SU-DHL-6 (cell line): ENCODE measurements around the gene NSUN7.

Source experiments
- EZH2phosphoT487 ChIP-seq: fragments of 200-600 bp; sonication (generic), shearing (Covaris generic); conservative IDR thresholded peaks from 2 replicates; pipeline ENCODE4 v1.6.1; 2018; ENCODE audit warnings: mild to moderate bottlenecking, antibody characterized with exemption, low read length, moderate library complexity, mixed read lengths
- TF ChIP-seq, protein P1 (sequence below): fragments of 200-600 bp; sonication (generic); IDR thresholded peaks from one replicate; pipeline ENCODE4 v1.5.1; 2017; ENCODE audit warnings: antibody characterized with exemption, mild to moderate bottlenecking, low read length, moderate library complexity; ENCODE audit not compliant: insufficient read depth, poor library complexity, severe bottlenecking

DNA sequence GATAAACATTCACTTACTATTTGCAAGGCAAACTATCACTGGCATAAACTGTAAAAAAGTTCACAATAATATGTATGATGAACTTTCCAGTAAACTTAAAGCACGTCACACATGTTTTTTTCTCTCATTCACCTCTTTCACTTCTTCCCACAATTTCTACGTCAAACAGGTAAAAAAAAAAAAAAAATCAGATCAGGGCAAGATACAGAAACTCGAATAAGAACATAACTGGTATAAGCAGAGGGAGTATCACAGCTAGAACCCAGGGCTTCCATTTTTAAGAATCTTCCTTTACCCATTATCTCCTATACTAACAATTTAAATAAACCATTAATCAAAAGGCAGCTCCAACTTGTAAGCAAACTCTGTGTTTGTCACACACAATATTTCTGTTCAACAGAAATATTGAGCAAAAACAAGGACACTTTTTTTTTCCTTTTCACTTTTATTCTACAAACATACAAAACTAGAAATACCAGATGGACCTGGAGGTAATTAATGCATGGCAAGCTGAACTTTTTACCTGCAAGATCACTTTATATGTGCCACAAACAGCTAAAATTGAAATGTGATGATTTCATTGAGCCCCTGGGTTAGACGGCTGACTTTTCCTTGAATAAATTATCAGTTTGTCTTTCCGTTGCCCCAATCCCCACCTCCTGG, 47.5 kb upstream of the NSUN7 start:
- TF ChIP-seq, protein P1, sequence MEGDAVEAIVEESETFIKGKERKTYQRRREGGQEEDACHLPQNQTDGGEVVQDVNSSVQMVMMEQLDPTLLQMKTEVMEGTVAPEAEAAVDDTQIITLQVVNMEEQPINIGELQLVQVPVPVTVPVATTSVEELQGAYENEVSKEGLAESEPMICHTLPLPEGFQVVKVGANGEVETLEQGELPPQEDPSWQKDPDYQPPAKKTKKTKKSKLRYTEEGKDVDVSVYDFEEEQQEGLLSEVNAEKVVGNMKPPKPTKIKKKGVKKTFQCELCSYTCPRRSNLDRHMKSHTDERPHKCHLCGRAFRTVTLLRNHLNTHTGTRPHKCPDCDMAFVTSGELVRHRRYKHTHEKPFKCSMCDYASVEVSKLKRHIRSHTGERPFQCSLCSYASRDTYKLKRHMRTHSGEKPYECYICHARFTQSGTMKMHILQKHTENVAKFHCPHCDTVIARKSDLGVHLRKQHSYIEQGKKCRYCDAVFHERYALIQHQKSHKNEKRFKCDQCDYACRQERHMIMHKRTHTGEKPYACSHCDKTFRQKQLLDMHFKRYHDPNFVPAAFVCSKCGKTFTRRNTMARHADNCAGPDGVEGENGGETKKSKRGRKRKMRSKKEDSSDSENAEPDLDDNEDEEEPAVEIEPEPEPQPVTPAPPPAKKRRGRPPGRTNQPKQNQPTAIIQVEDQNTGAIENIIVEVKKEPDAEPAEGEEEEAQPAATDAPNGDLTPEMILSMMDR: no peak
- TF ChIP-seq EZH2phosphoT487: no peak
